Activated B cell treated with CpG ODN at 0.5 μM for 24 hours (primary cell): ENCODE results near the gene GPR107. TPM values are rescaled to one million over a fixed set of nuclear protein-coding genes. Genes with fewer than 3 reads are reported as not detected.
A peak's percentile ranks its signal among the peaks of the same experiment; 100 is the strongest.

Experiments used
- ATAC-seq: fragments of 200-7000 bp; cut with Tn5 transposase; one replicate; pipeline ENCODE4 v1.10.0; 2021; ENCODE audit warnings: low read depth, mild to moderate bottlenecking, moderate library complexity
- CTCF ChIA-PET: fragments of 350-600 bp; sonication (Branson Sonifier 250); formaldehyde crosslinking; loops from one replicate; lab custom pipeline; 2021; ENCODE audit warnings: antibody characterized with exemption; lab: Charles Lee
- POLR2A ChIA-PET: fragments of 350-600 bp; sonication (Branson Sonifier 250); formaldehyde crosslinking; loops from one replicate; lab custom pipeline; 2021; ENCODE audit warnings: antibody characterized with exemption; lab: Charles Lee
- DNase-seq: peaks from one replicate; pipeline ENCODE4 v3.0.0; 2022
- H3K27ac Mint-ChIP-seq: one replicate; pipeline ENCODE4 v1.8.0; 2020; ENCODE audit warnings: mixed read lengths
- H3K27me3 Mint-ChIP-seq: one replicate; pipeline ENCODE4 v1.8.0; 2021; ENCODE audit warnings: mixed read lengths
- H3K36me3 Mint-ChIP-seq: one replicate; pipeline ENCODE4 v1.8.0; 2021; ENCODE audit warnings: low read depth, mixed read lengths
- H3K4me1 Mint-ChIP-seq: one replicate; pipeline ENCODE4 v1.8.0; 2021; ENCODE audit warnings: mixed read lengths
- H3K4me3 Mint-ChIP-seq: one replicate; pipeline ENCODE4 v1.8.0; 2020; ENCODE audit warnings: mild to moderate bottlenecking, mixed read lengths
- H3K9me3 Mint-ChIP-seq: one replicate; pipeline ENCODE4 v1.8.0; 2020; ENCODE audit warnings: mixed read lengths
- CTCF ChIP-seq: fragments of 200-600 bp; IDR thresholded peaks from one replicate; pipeline ENCODE4 v1.8.0; 2022; ENCODE audit warnings: antibody characterized with exemption, mild to moderate bottlenecking
- intact Hi-C: fragments of 100-400 bp; cut with micrococcal nuclease; formaldehyde crosslinking; loops from one replicate; pipeline ENCODE4 v1.15.1; 2024
- total RNA-seq: library from RNA; stranded (reverse); gene quantifications from 2 replicates; pipeline ENCODE4 v1.2.3, GENCODE V29; 2022

The GPR107 gene
- total RNA-seq, 1 donor from 2014 or later: 19.6 TPM

GRCh38 chr9:130034570-130034969, 19.1 kb upstream of the GPR107 start:
- POLR2A ChIA-PET: interaction anchor here (0.5 to 26.4 kb wide), 12 partner anchors 8 to 1696 kb away, joined by 3 to 1209 read pairs (median 5); partner anchors contain the start of gene FNBP1
- intact Hi-C loops: loop anchor here (1.0 kb wide), 2 partner anchors 9 to 11 kb away; partner anchors contain the start of gene FNBP1
- DNase-seq (no peak), ATAC-seq (peak; percentile 38)
- no peak for TF ChIP-seq CTCF
- Mint-ChIP-seq H3K4me1 (peaks cover 97% of the 10 kb centered on the region), H3K27ac (peak overlapping the region; percentile 95), H3K9me3 (no peaks in the 10 kb centered on the region), H3K4me3 (peak overlapping the region; percentile 54), H3K27me3 (no peaks in the 10 kb centered on the region), H3K36me3 (peaks cover 54% of the 10 kb centered on the region)
- CTCF ChIA-PET: interaction anchor here (0.8 to 1.5 kb wide), 2 partner anchors 12 to 42 kb away, joined by 3 read pairs; no protein-coding TSS in a partner anchor

- ChIA-PET POLR2A (interaction anchor here (2.8 to 26.4 kb wide), 3 partner anchors 17 to 148 kb away, joined by 26 to 1209 read pairs (median 620); no protein-coding TSS in a partner anchor), CTCF (no interaction called here)
- no peaks in the 10 kb centered on the region for H3K9me3 Mint-ChIP-seq
- no peaks in the 10 kb centered on the region for H3K27me3 Mint-ChIP-seq
- intact Hi-C loops: no loop called here
- TF ChIP-seq CTCF: no peak
- H3K4me3 Mint-ChIP-seq: peak overlapping the region; percentile 99
- DNase-seq (no peak), ATAC-seq (no peak)
- H3K36me3 Mint-ChIP-seq: peaks cover 58% of the 10 kb centered on the region
- H3K27ac Mint-ChIP-seq: peak overlapping the region; percentile 95
- peaks cover 90% of the 10 kb centered on the region for H3K4me1 Mint-ChIP-seq
Observed at GRCh38 chr9:130036099-130036498, 17.6 kb upstream of the GPR107 start.

- no peaks in the 10 kb centered on the region for H3K27me3 Mint-ChIP-seq
- TF ChIP-seq CTCF: no peak
- H3K27ac Mint-ChIP-seq: peak overlapping the region; percentile 95
- peak; percentile 25 for ATAC-seq
- peak overlapping the region; percentile 99 for H3K4me3 Mint-ChIP-seq
- DNase-seq: no peak
- ChIA-PET CTCF (interaction anchor here (0.8 to 1.6 kb wide), 4 partner anchors 30 to 155 kb away, joined by 3 to 4 read pairs (median 4); no protein-coding TSS in a partner anchor), POLR2A (interaction anchor here (0.6 to 26.4 kb wide), 18 partner anchors 14 to 654 kb away, joined by 3 to 1209 read pairs (median 6); partner anchors contain the start of genes EXOSC2 and GPR107)
- no peaks in the 10 kb centered on the region for H3K9me3 Mint-ChIP-seq
- intact Hi-C loops: loop anchor here (1.0 to 5.0 kb wide), 7 partner anchors 16 to 202 kb away; partner anchors contain the start of genes C9orf78 and USP20
- H3K4me1 Mint-ChIP-seq: peaks cover 71% of the 10 kb centered on the region
- peaks cover 53% of the 10 kb centered on the region for H3K36me3 Mint-ChIP-seq
Observed at GRCh38 chr9:130039528-130040147, 14.1 kb upstream of the GPR107 start.

- peak overlapping the region; percentile 99 for H3K27ac Mint-ChIP-seq
- peaks cover 70% of the 10 kb centered on the region for H3K4me1 Mint-ChIP-seq
- peaks cover 41% of the 10 kb centered on the region for H3K36me3 Mint-ChIP-seq
- H3K4me3 Mint-ChIP-seq: peak overlapping the region; percentile 99
- no peak for TF ChIP-seq CTCF
- H3K27me3 Mint-ChIP-seq: no peaks in the 10 kb centered on the region
- ChIA-PET CTCF (interaction anchor here (1.3 to 1.5 kb wide), 2 partner anchors 28 to 156 kb away, joined by 4 read pairs; no protein-coding TSS in a partner anchor), POLR2A (interaction anchor here (0.6 to 26.4 kb wide), 9 partner anchors 13 to 153 kb away, joined by 3 to 1209 read pairs (median 23); partner anchors contain the start of gene GPR107)
- intact Hi-C loops: loop anchor here (2.0 to 5.0 kb wide), 2 partner anchors 78 to 204 kb away; partner anchors contain the start of genes C9orf78 and USP20
- DNase-seq (no peak), ATAC-seq (no peak)
- no peaks in the 10 kb centered on the region for H3K9me3 Mint-ChIP-seq
Observed at GRCh38 chr9:130040984-130041647, 12.6 kb upstream of the GPR107 start.
